K562 (cell line): ENCODE data around the gene ISG20. TPM values are rescaled to one million over a fixed set of nuclear protein-coding genes. Genes with fewer than 3 reads are reported as not detected.

Experiments used
- ATAC-seq: fragments of 200-7000 bp; cut with Tn5 transposase; 3 replicates; pipeline ENCODE4 v1.9.1; 2020; ENCODE audit warnings: moderate library complexity
- BruUV-seq: library from RNA; stranded (reverse); fragments of 400-500 nt; replicated peaks from 2 replicates; lab custom pipeline; 2021; lab: Mats Ljungman, UMichigan
- CTCF ChIA-PET: fragments of 300-600 bp; formaldehyde crosslinking; extraction: SDS; loops from one replicate; lab custom pipeline; 2021; ENCODE audit warnings: low intra/inter-chr PET ratio; lab: Yijun Ruan, JAX
- POLR2A ChIA-PET: fragments of 300-600, 350-650 bp; sonication (Branson Sonifier 250); formaldehyde crosslinking; extraction: SDS; loops from one replicate; lab custom pipeline; 2021; ENCODE audit warnings: antibody characterized with exemption, inconsistent platforms; lab: Yijun Ruan, JAX
- DNase-seq, 4 experiments: peaks; one replicate each; pipeline versions ENCODE4 v3.0.0 to v3.0.0-alpha.2; 2011 to 2018; ENCODE audit warnings: low spot score in 3 of 4, mixed read lengths in 3 of 4; ENCODE audit errors: extremely low read depth in 1 of 4
- FAIRE-seq: peaks from 2 replicates; lab custom pipeline; 2011; peaks lifted over from hg19 to GRCh38; lab: Jason Lieb, UNC
- H2AFZ ChIP-seq: 2 replicates; pipeline ENCODE4 v1.6.0; 2011; ENCODE audit warnings: low read depth, low read length, control low read depth, inconsistent platforms
- H3K27ac ChIP-seq: fragments of 200-600 bp; 3 replicates; pipeline ENCODE4 v1.8.0; 2011; ENCODE audit warnings: low read depth, mild to moderate bottlenecking, control low read depth, inconsistent platforms, low read length, moderate library complexity, mixed read lengths; ENCODE audit errors: extremely low read depth
- H3K27me3 ChIP-seq, 2 experiments: fragments of 300-600 bp in 1 of 2; 2 replicates in 1 of 2; 3 replicates in 1 of 2; pipeline versions ENCODE4 v1.6.0 to v1.8.0; 2011; ENCODE audit warnings: inconsistent platforms in 2 of 2, low read length in 2 of 2, mild to moderate bottlenecking in 1 of 2, mixed read lengths in 1 of 2, moderate library complexity in 1 of 2; ENCODE audit not compliant: control insufficient read depth in 2 of 2, insufficient read depth in 2 of 2
- H3K36me3 ChIP-seq: fragments of 300-600 bp; 3 replicates; pipeline ENCODE4 v1.8.0; 2011; ENCODE audit warnings: mild to moderate bottlenecking, low read length, inconsistent platforms; ENCODE audit not compliant: control insufficient read depth, insufficient read depth
- H3K4me1 ChIP-seq, 2 experiments: fragments of 200-600 bp in 1 of 2; replicated peaks in 1 of 2; 2 replicates in 1 of 2; 3 replicates in 1 of 2; pipeline versions ENCODE4 v1.5.1 to v1.8.0; 2011; ENCODE audit warnings: inconsistent platforms in 2 of 2, low read length in 2 of 2, mild to moderate bottlenecking in 1 of 2, mixed read lengths in 1 of 2, moderate library complexity in 1 of 2; ENCODE audit not compliant: control insufficient read depth in 2 of 2, insufficient read depth in 2 of 2
- H3K4me2 ChIP-seq: 2 replicates; pipeline ENCODE4 v1.6.1; 2011; ENCODE audit warnings: low read length, control low read depth, inconsistent platforms, mixed read lengths; ENCODE audit not compliant: insufficient read depth
- H3K4me3 ChIP-seq: fragments of 200-600 bp; sonication (generic), shearing (Covaris generic); 2 replicates; pipeline ENCODE4 v1.5.1; 2016; ENCODE audit warnings: control low read depth, inconsistent platforms
- H3K79me2 ChIP-seq: fragments of 200-600 bp; 3 replicates; pipeline ENCODE4 v1.8.0; 2011; ENCODE audit warnings: low read length, inconsistent platforms; ENCODE audit not compliant: control insufficient read depth, insufficient read depth
- H3K9ac ChIP-seq, 2 experiments: 2 replicates each; pipeline versions ENCODE4 v1.6.0 to v1.6.1; 2011; ENCODE audit warnings: low read depth in 2 of 2, low read length in 2 of 2, control low read depth in 1 of 2, inconsistent platforms in 1 of 2, mild to moderate bottlenecking in 1 of 2, mixed read lengths in 1 of 2; ENCODE audit not compliant: insufficient read depth in 1 of 2
- H3K9me1 ChIP-seq: one replicate; pipeline ENCODE4 v1.6.0; 2011; ENCODE audit warnings: inconsistent platforms, mild to moderate bottlenecking, low read length, moderate library complexity; ENCODE audit not compliant: control insufficient read depth, insufficient read depth
- H3K9me3 ChIP-seq: replicated peaks from 2 replicates; pipeline ENCODE4 v1.5.1; 2011; ENCODE audit warnings: low read depth, low read length, inconsistent platforms; ENCODE audit not compliant: control insufficient read depth, insufficient read depth
- H4K20me1 ChIP-seq: replicated peaks from 2 replicates; pipeline ENCODE4 v1.6.1; 2011; ENCODE audit warnings: low read length, inconsistent platforms, mixed read lengths; ENCODE audit not compliant: control insufficient read depth, insufficient read depth
- BCL6 ChIP-seq: fragments of 250-450 bp; sonication (Bioruptor Pico); IDR thresholded peaks from 2 replicates; pipeline ENCODE4 v1.4.0; 2020
- CTBP1 ChIP-seq: fragments of 450-650 bp; IDR thresholded peaks from 2 replicates; pipeline ENCODE4 v1.6.1; 2016; ENCODE audit warnings: borderline replicate concordance
- EGR1 ChIP-seq: fragments of 450-650 bp; conservative IDR thresholded peaks from 2 replicates; pipeline ENCODE4 v1.6.1; 2017; ENCODE audit warnings: mild to moderate bottlenecking
- ETS2 ChIP-seq: IDR thresholded peaks from 2 replicates; pipeline ENCODE4 v1.6.1; 2016; ENCODE audit warnings: borderline replicate concordance, missing genetic modification characterization, mild to moderate bottlenecking, moderate library complexity, missing compliant biosample characterization; ENCODE audit not compliant: poor library complexity, severe bottlenecking
- FOXJ3 ChIP-seq: sonication (generic); formaldehyde crosslinking; IDR thresholded peaks from 2 replicates; pipeline ENCODE4 v1.4.0; 2020; ENCODE audit warnings: mild to moderate bottlenecking, missing genetic modification reagents
- GTF2E2 ChIP-seq: fragments of 200-800 bp; sonication (Bioruptor generic); IDR thresholded peaks from 2 replicates; pipeline ENCODE4 v1.6.1; 2016; ENCODE audit warnings: missing genetic modification characterization, missing compliant biosample characterization
- HCFC1 ChIP-seq: IDR thresholded peaks from 2 replicates; pipeline ENCODE4 v1.6.1; 2012; ENCODE audit warnings: low read depth, low read length, improper control_type of control experiment
- HDAC1 ChIP-seq, 2 experiments: fragments of 450-650 bp; IDR thresholded peaks; 2 replicates each; pipeline ENCODE4 v1.6.1; 2016 to 2017; ENCODE audit warnings: inconsistent platforms in 1 of 2, mild to moderate bottlenecking in 1 of 2, moderate library complexity in 1 of 2
- MAFG ChIP-seq: fragments of 450-650 bp; conservative IDR thresholded peaks from 2 replicates; pipeline ENCODE4 v1.6.1; 2016; ENCODE audit warnings: missing genetic modification characterization, missing compliant biosample characterization
- NR2C2 ChIP-seq, 2 experiments: fragments of 200-800 bp in 1 of 2; sonication (Bioruptor generic) in 1 of 2; sonication (generic) in 1 of 2; formaldehyde crosslinking in 1 of 2; IDR thresholded peaks; 2 replicates each; pipeline versions ENCODE4 v1.6.1 to v1.8.0; 2016 to 2022; ENCODE audit warnings: mild to moderate bottlenecking in 1 of 2, missing compliant biosample characterization in 1 of 2, missing genetic modification characterization in 1 of 2, missing genetic modification reagents in 1 of 2
- PHF21A ChIP-seq: fragments of 450-650 bp; IDR thresholded peaks from 2 replicates; pipeline ENCODE4 v1.6.1; 2017; ENCODE audit warnings: low read depth, borderline replicate concordance
- WGBS: fragments of 100-300 bp; shearing (Covaris generic); methylation state at CpG from one replicate; pipeline ENCODE4 v1.1.6; 2016; ENCODE audit warnings: low coverage, mixed read lengths; ENCODE audit not compliant: insufficient coverage; ENCODE audit errors: missing lambda C conversion rate; 5-methylcytosine and 5-hydroxymethylcytosine counted together
- in situ Hi-C: fragments of 300-500 bp; cut with MboI; formaldehyde crosslinking; loops from 4 replicates; pipeline ENCODE4 v1.15.0; 2018; ENCODE audit warnings: inconsistent platforms, mixed read lengths
- intact Hi-C: fragments of 100-400 bp; cut with micrococcal nuclease; formaldehyde crosslinking; loops from 2 replicates; pipeline ENCODE4 v1.14.2; 2022
- polyA plus RNA-seq, 8 experiments: library from polyadenylated mRNA; depleted of rRNA in 4 of 8; stranded (reverse) in 5 of 8; unstranded in 3 of 8; fragments of >200 nt; fragmentation: Nextera tagmentation in 2 of 8; fragmentation: Illumina TruSeq in 1 of 8; extraction: Ambion mirVana in 2 of 8; extraction: Trizol in 1 of 8; gene quantifications; 2 replicates each; pipeline versions ENCODE4 v1.2.1 to v1.2.3, GENCODE V29; 2011 to 2014; ENCODE audit warnings: inconsistent platforms in 1 of 8, missing spikeins in 1 of 8
- total RNA-seq, 7 experiments: library from RNA; depleted of rRNA in 6 of 7; stranded (reverse); fragments of >200 nt in 6 of 7; fragmentation: Illumina TruSeq in 2 of 7; extraction: Trizol in 2 of 7; gene quantifications; 2 replicates each; pipeline versions ENCODE4 v1.2.1 to v1.2.3, GENCODE V29; 2011 to 2021; ENCODE audit warnings: low replicate concordance in 1 of 7
- TF ChIP-seq, protein P1 (sequence below): fragments of 450-650 bp; IDR thresholded peaks from 2 replicates; pipeline ENCODE4 v1.6.1; 2014; ENCODE audit warnings: low read depth, mild to moderate bottlenecking, moderate library complexity, borderline replicate concordance

ISG20 gene
- total and polyA plus RNA-seq, 9 of the 15 experiments (the other 6 are each of a cell fraction or from before 2014, with no cell fraction given): 0.06 to 2.1 (median 1.00) TPM

DNA sequence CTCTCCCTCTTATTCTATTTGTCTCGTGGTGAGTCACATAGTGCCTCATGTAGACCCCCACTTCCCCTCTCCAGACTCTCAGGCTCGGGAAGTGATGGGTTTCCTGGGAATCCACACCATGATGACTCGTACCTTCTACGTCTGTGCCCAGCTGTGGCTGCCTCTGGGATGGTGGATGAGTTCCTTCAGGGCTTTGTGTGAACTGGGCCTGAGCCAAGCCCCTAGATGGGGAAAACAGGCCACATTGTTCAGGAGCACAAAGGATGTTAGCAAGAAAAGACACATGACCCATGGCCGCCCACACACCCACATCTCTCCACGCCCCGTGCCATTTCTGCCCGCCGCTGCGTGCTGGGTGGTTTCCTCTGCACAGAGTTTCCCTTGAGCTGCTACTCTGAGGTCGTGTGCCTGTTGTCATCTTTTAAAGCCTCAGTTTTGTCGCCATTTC, 10.5 kb downstream of the ISG20 start:
- no peak overlapping the region for H2AFZ ChIP-seq
- H3K4me3 ChIP-seq: no peak overlapping the region
- no peak overlapping the region; a peak in 1 of 4 replicates for H3K9ac ChIP-seq
- H3K27ac ChIP-seq: no peak overlapping the region
- ChIA-PET CTCF (no interaction called here), POLR2A (no interaction called here)
- DNase-seq (no peak), FAIRE-seq (no peak), ATAC-seq (no peak)
- H3K36me3 ChIP-seq: no peaks in the 10 kb centered on the region
- H3K79me2 ChIP-seq: no peaks in the 10 kb centered on the region
- peaks cover 0 to 46% of the 10 kb centered on the region in 2 experiments; a peak in 4 of 5 replicates for H3K27me3 ChIP-seq
- H4K20me1 ChIP-seq: peaks cover 3% of the 10 kb centered on the region; the same call in 1 of the 2 replicates
- H3K9me1 ChIP-seq: no peaks in the 10 kb centered on the region
- BruUV-seq: no TSS peak
- H3K4me1 ChIP-seq: no peaks in the 10 kb centered on the region
- WGBS: 13% methylated on average over 12 of the region's 12 CpGs
- TF ChIP-seq PHF21A (no peak), EGR1 (peak; percentile 42; the same call in 1 of the 2 replicates)
- no peaks in the 10 kb centered on the region for H3K9me3 ChIP-seq
- intact Hi-C loops (no loop called here), in situ Hi-C loops (no loop called here)
- no peak overlapping the region for H3K4me2 ChIP-seq

DNA sequence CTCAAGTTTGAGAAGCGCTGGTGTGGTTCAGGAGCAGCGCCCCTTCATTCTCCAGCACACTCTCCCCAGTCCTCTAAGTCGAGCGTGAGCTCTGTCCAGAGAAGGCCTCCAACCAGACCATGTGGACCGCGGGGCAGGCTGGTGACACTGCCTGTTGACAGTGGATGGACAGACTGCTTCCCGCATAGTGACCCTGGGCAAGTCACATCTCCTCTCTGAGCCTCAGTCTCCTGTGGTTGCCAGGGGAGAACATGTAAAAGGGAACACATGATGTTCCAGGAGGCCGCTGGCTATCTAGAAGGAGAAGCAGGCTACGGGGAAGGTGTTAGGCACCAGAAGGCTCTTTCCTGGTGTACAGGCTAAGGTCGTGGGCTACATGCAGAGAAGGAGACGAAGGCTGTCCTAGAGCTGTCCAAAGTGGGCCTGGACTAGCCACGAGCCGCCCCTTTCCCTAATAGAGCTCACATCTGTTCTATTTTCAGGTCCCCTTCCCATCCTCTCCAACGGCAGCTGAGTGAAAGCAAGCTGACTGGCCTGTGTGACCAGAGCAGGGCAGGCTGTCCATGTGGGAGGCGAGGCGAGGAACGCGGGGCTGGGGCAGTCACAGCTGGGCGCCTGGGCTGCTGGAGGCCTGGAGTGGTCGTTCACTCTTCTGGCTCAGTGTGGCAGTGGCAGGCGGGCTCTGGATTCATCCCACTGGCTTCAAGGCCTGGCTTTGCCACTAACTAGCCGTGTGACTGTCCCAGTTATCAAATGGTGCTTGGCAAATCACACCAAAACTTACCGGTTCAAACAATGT, 11.1 kb downstream of the ISG20 start:
- DNase-seq (no peak), ATAC-seq (peak; percentile 17; the same call in 2 of the 3 replicates), FAIRE-seq (no peak)
- no peak overlapping the region for H3K4me3 ChIP-seq
- no peak overlapping the region for H3K4me2 ChIP-seq
- CTCF ChIA-PET: no interaction called here
- no peaks in the 10 kb centered on the region for H3K9me1 ChIP-seq
- no peaks in the 10 kb centered on the region for H3K9me3 ChIP-seq
- 0 out of 2 replicates have a peak overlapping the region, but pooled peaks have one; percentile 9 for H2AFZ ChIP-seq
- H3K79me2 ChIP-seq: no peaks in the 10 kb centered on the region
- H3K4me1 ChIP-seq: no peaks in the 10 kb centered on the region
- no peaks in the 10 kb centered on the region for H3K36me3 ChIP-seq
- H3K9ac ChIP-seq: no peak overlapping the region
- in situ Hi-C loops: no loop called here
- H3K27ac ChIP-seq: no peak overlapping the region
- intact Hi-C loops: no loop called here
- H4K20me1 ChIP-seq: peaks cover 3% of the 10 kb centered on the region; the same call in 1 of the 2 replicates
- BruUV-seq: no TSS peak
- POLR2A ChIA-PET: no interaction called here
- WGBS: 26% methylated on average over 23 of the region's 23 CpGs
- H3K27me3 ChIP-seq: peaks cover 5 to 47% of the 10 kb centered on the region in 2 experiments; a peak in 4 of 5 replicates
- TF ChIP-seq CTBP1 (no peak), FOXJ3 (no peak), GTF2E2 (tag) (no peak), HDAC1 (IDR thresholded peaks at IDR 0.05) (no peak), HCFC1 (no peak), BCL6 (CRISPR knock-in tag) (no peak), ETS2 (tag) (no peak), NR2C2 (CRISPR knock-in tag; IDR thresholded peaks at IDR 0.05) (no peak), NR2C2 (tag; IDR thresholded peaks at IDR 0.05) (no peak), MAFG (tag) (no peak)
- TF ChIP-seq, protein P1, sequence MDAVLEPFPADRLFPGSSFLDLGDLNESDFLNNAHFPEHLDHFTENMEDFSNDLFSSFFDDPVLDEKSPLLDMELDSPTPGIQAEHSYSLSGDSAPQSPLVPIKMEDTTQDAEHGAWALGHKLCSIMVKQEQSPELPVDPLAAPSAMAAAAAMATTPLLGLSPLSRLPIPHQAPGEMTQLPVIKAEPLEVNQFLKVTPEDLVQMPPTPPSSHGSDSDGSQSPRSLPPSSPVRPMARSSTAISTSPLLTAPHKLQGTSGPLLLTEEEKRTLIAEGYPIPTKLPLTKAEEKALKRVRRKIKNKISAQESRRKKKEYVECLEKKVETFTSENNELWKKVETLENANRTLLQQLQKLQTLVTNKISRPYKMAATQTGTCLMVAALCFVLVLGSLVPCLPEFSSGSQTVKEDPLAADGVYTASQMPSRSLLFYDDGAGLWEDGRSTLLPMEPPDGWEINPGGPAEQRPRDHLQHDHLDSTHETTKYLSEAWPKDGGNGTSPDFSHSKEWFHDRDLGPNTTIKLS: no peak
